Endothelial cell of umbilical vein (primary cell): ENCODE measurements around the gene IKZF3. TPM values are rescaled to one million over a fixed set of nuclear protein-coding genes. Genes with fewer than 3 reads are reported as not detected.
"Not testable (repeated sequence)": the region's sequence is repeated elsewhere in the genome, so short reads cannot be mapped to it uniquely, and the experiment has no call there.

Experiments used
- BruUV-seq: library from RNA; stranded (reverse); fragments of 400-500 nt; replicated peaks from 2 replicates; lab custom pipeline; 2021; lab: Mats Ljungman, UMichigan
- CTCF ChIA-PET: fragments of 300-600, 350-600 bp; sonication (Branson Sonifier 250); formaldehyde crosslinking; loops from one replicate; lab custom pipeline; 2021; ENCODE audit warnings: antibody characterized with exemption, inconsistent platforms; lab: Charles Lee
- POLR2A ChIA-PET: fragments of 300-600, 350-600 bp; sonication (Branson Sonifier 250); formaldehyde crosslinking; loops from one replicate; lab custom pipeline; 2021; ENCODE audit warnings: antibody characterized with exemption, inconsistent platforms; lab: Charles Lee
- DNase-seq: peaks from one replicate; pipeline ENCODE4 v3.0.0-alpha.2; 2011; ENCODE audit warnings: low read depth, low spot score
- FAIRE-seq: peaks from 2 replicates; lab custom pipeline; 2011; peaks lifted over from hg19 to GRCh38; lab: Jason Lieb, UNC
- H2AFZ ChIP-seq: 2 replicates; pipeline ENCODE4 v1.6.0; 2012; ENCODE audit warnings: low read depth, low read length, control low read depth, inconsistent platforms
- H3K27ac ChIP-seq: 2 replicates; pipeline ENCODE4 v1.5.1; 2011; ENCODE audit warnings: low read depth, mild to moderate bottlenecking, control low read depth, low read length, moderate library complexity; ENCODE audit not compliant: insufficient read depth
- H3K27me3 ChIP-seq, 2 experiments: 2 replicates each; pipeline versions ENCODE4 v1.6.0 to v1.6.1; 2011; ENCODE audit warnings: low read length in 2 of 2, mixed read lengths in 1 of 2; ENCODE audit not compliant: control insufficient read depth in 2 of 2, insufficient read depth in 2 of 2
- H3K36me3 ChIP-seq, 2 experiments: 2 replicates in 1 of 2; 3 replicates in 1 of 2; pipeline ENCODE4 v1.5.1; 2011; ENCODE audit warnings: low read length in 2 of 2, mild to moderate bottlenecking in 1 of 2, moderate library complexity in 1 of 2; ENCODE audit not compliant: control insufficient read depth in 2 of 2, insufficient read depth in 2 of 2; ENCODE audit errors: extremely low read depth in 1 of 2
- H3K4me1 ChIP-seq: 3 replicates; pipeline ENCODE4 v1.5.1; 2011; ENCODE audit warnings: mild to moderate bottlenecking, low read length; ENCODE audit not compliant: control insufficient read depth, insufficient read depth; ENCODE audit errors: extremely low read depth
- H3K4me2 ChIP-seq: 2 replicates; pipeline ENCODE4 v1.6.1; 2011; ENCODE audit warnings: low read length, control low read depth, mixed read lengths; ENCODE audit not compliant: insufficient read depth
- H3K4me3 ChIP-seq, 3 experiments: fragments of 200-600 bp in 1 of 3; sonication (generic), shearing (Covaris generic) in 1 of 3; replicated peaks in 1 of 3; 2 replicates each; pipeline ENCODE4 v1.5.1; 2011 to 2016; ENCODE audit warnings: control low read depth in 3 of 3, low read length in 3 of 3, mild to moderate bottlenecking in 2 of 3, inconsistent platforms in 1 of 3, low read depth in 1 of 3, moderate library complexity in 1 of 3; ENCODE audit not compliant: insufficient read depth in 1 of 3
- H3K79me2 ChIP-seq: 2 replicates; pipeline ENCODE4 v1.6.0; 2012; ENCODE audit warnings: low read length, inconsistent platforms; ENCODE audit not compliant: control insufficient read depth, insufficient read depth
- H3K9ac ChIP-seq: replicated peaks from 2 replicates; pipeline ENCODE3; 2011; ENCODE audit warnings: low read length, control low read depth; ENCODE audit not compliant: insufficient read depth; ENCODE audit errors: extremely low read depth
- H3K9me1 ChIP-seq: replicated peaks from 3 replicates; pipeline ENCODE4 v1.6.0; 2011; ENCODE audit warnings: mild to moderate bottlenecking, low read length; ENCODE audit not compliant: control insufficient read depth, insufficient read depth; ENCODE audit errors: extremely low read depth
- H3K9me3 ChIP-seq: replicated peaks from 2 replicates; pipeline ENCODE4 v1.5.1; 2012; ENCODE audit warnings: low read length, inconsistent platforms; ENCODE audit not compliant: control insufficient read depth, insufficient read depth
- H4K20me1 ChIP-seq: replicated peaks from 2 replicates; pipeline ENCODE3; 2011; ENCODE audit warnings: mild to moderate bottlenecking, low read length; ENCODE audit not compliant: control insufficient read depth, insufficient read depth; ENCODE audit errors: extremely low read depth
- GATA2 ChIP-seq: IDR thresholded peaks from 2 replicates; pipeline ENCODE4 v1.7.0; 2011; ENCODE audit warnings: low read depth, mild to moderate bottlenecking, moderate library complexity, mixed read lengths, low read length; ENCODE audit not compliant: insufficient read length, insufficient read depth
- JUN ChIP-seq: IDR thresholded peaks from 2 replicates; pipeline ENCODE4 v1.6.1; 2011; ENCODE audit warnings: borderline replicate concordance, low read depth; ENCODE audit not compliant: insufficient read length, insufficient read depth
- POLR2A ChIP-seq: IDR thresholded peaks from 2 replicates; pipeline ENCODE4 v1.6.1; 2012; ENCODE audit warnings: low read depth, mild to moderate bottlenecking, control low read depth, low read length
- dilution Hi-C: fragments of 300-500 bp; cut with MboI; formaldehyde crosslinking; loops from one replicate; pipeline ENCODE4 v1.15.0; 2019; ENCODE audit warnings: low sequenced_read_pairs; ENCODE audit not compliant: extremely low pct_ligation_motif_present
- intact Hi-C: fragments of 100-400 bp; cut with micrococcal nuclease; formaldehyde crosslinking; loops from one replicate; pipeline ENCODE4 v1.10.0; 2022
- polyA plus RNA-seq, 4 experiments: library from polyadenylated mRNA; depleted of rRNA in 3 of 4; stranded (reverse) in 3 of 4; unstranded in 1 of 4; fragments of >200 nt; gene quantifications; 2 replicates each; pipeline versions ENCODE4 v1.2.1 to v1.2.3, GENCODE V29; 2011 to 2012; ENCODE audit warnings: missing spikeins in 1 of 4
- total RNA-seq: library from RNA; stranded (reverse); gene quantifications from 2 replicates; pipeline ENCODE4 v1.2.3, GENCODE V29; 2021

Gene IKZF3
- total and polyA plus RNA-seq, 2 donors (not counting 3 experiments of a cell fraction or from before 2014, with no cell fraction given), result not detected

- Histone ChIP-seq H3K27ac (no peak overlapping the region), H3K79me2 (no peaks in the 10 kb centered on the region), H3K4me3 (no peak overlapping the region), H3K9me1 (no peaks in the 10 kb centered on the region), H3K9ac (no peak overlapping the region), H2AFZ (no peak overlapping the region), H3K4me2 (no peak overlapping the region), H4K20me1 (no peaks in the 10 kb centered on the region), H3K27me3 (no peaks in the 10 kb centered on the region), H3K9me3 (no peaks in the 10 kb centered on the region), H3K4me1 (peaks cover 22% of the 10 kb centered on the region), H3K36me3 (peaks cover 2% of the 10 kb centered on the region in 2 experiments)
- ChIA-PET POLR2A (no interaction called here), CTCF (no interaction called here)
- no TSS peak for BruUV-seq
- intact Hi-C loops, result no loop called here
- dilution Hi-C loops, result no loop called here
- TF ChIP-seq JUN (no peak), POLR2A (no peak), GATA2 (no peak)
- DNase-seq (no peak), FAIRE-seq (no peak)
Measured at GRCh38 chr17:39726617-39727016, 137.5 kb downstream of the IKZF3 start.

GRCh38 chr17:39725923-39726322 is 138.2 kb downstream of the IKZF3 start:
- H4K20me1 ChIP-seq, DNase-seq, FAIRE-seq, H3K27me3 ChIP-seq, H3K9me3 ChIP-seq, H3K4me3 ChIP-seq, H3K9ac ChIP-seq, intact Hi-C loops, H3K79me2 ChIP-seq, H3K36me3 ChIP-seq, POLR2A ChIA-PET, H2AFZ ChIP-seq, H3K4me2 ChIP-seq, dilution Hi-C loops, H3K27ac ChIP-seq, BruUV-seq, H3K9me1 ChIP-seq: not testable (repeated sequence)
- CTCF ChIA-PET, result interaction anchor here (1.6 kb wide), 1 partner anchor 72 kb away, joined by 7 read pairs; no protein-coding TSS in a partner anchor
- H3K4me1 ChIP-seq, result peaks cover 22% of the 10 kb centered on the region
